Hepatocyte (in vitro differentiated cells): ENCODE measurements around the gene TMEM92.

Experiments
- CTCF ChIP-seq: fragments of 200-600 bp; sonication (generic); IDR thresholded peaks from 2 replicates; pipeline ENCODE4 v1.5.1; 2016; ENCODE audit warnings: antibody characterized with exemption, mild to moderate bottlenecking; ENCODE audit not compliant: poor library complexity
- EZH2 ChIP-seq: fragments of 200-600 bp; sonication (generic); IDR thresholded peaks from 2 replicates; pipeline ENCODE4 v1.6.1; 2016; ENCODE audit warnings: antibody characterized with exemption, mild to moderate bottlenecking, borderline replicate concordance

GRCh38 chr17:50319306-50320004, 45.2 kb downstream of the TMEM92 start:
- TF ChIP-seq CTCF: no peak
- no peak for TF ChIP-seq EZH2
